GM18520 (cell line): ENCODE measurements around the gene GABRD.

Experiments used
- ATAC-seq: cut with Tn5 transposase; IDR thresholded peaks from one replicate; pipeline ENCODE4 v1.9.1; 2021; ENCODE audit not compliant: unreplicated experiment

The GABRD gene

GRCh38 chr1:1984560-1985070 is 34.5 kb upstream of the GABRD start:
- no peak for ATAC-seq

GRCh38 chr1:1985375-1986050 is 33.6 kb upstream of the GABRD start:
- ATAC-seq = no peak

GRCh38 chr1:1986451-1987141 is 32.5 kb upstream of the GABRD start:
- no peak for ATAC-seq

GRCh38 chr1:1987142-1987510 is 32.0 kb upstream of the GABRD start:
- ATAC-seq = no peak

- ATAC-seq = no peak
These were observed 30.8 kb upstream of the GABRD start for GRCh38 chr1:1988061-1988945.

- no peak for ATAC-seq
These were observed 30.0 kb upstream of the GABRD start for GRCh38 chr1:1989102-1989542.

GRCh38 chr1:1989789-1990188 is 29.4 kb upstream of the GABRD start:
- no peak for ATAC-seq

GRCh38 chr1:1990222-1990621 is 28.9 kb upstream of the GABRD start:
- ATAC-seq = no peak

- no peak for ATAC-seq
These were observed 24.6 kb upstream of the GABRD start for GRCh38 chr1:1994536-1994935.

GRCh38 chr1:1996207-1996651 is 22.9 kb upstream of the GABRD start:
- no peak for ATAC-seq

GRCh38 chr1:1997576-1997975 is 21.6 kb upstream of the GABRD start:
- ATAC-seq = no peak

GRCh38 chr1:2000432-2000831 is 18.7 kb upstream of the GABRD start:
- no peak for ATAC-seq

GRCh38 chr1:2000850-2001249 is 18.3 kb upstream of the GABRD start:
- ATAC-seq = no peak

- no peak for ATAC-seq
These were observed 17.3 kb upstream of the GABRD start for GRCh38 chr1:2001773-2002411.

- no peak for ATAC-seq
These were observed 15.5 kb upstream of the GABRD start, which contains the start of gene CFAP74 for GRCh38 chr1:2003541-2004131. Gene CFAP74 (minus strand): TSS chr1:2003786. CDS start chr1:1990956, 12,830 bp downstream.

GRCh38 chr1:2004856-2005255 is 14.3 kb upstream of the GABRD start:
- ATAC-seq = no peak

GRCh38 chr1:2009101-2010053 is 9.8 kb upstream of the GABRD start:
- ATAC-seq = no peak

GRCh38 chr1:2014181-2014580 is 5.0 kb upstream of the GABRD start:
- ATAC-seq = no peak
